Measurements from ENCODE around the gene SOX18. TPM values are rescaled to one million over a fixed set of nuclear protein-coding genes. Genes with fewer than 3 reads are reported as not detected.

Gene SOX18
- total RNA-seq, 4 donors from 2014 or later, result 7.5 to 16.9 (median 10.6) TPM

DNA sequence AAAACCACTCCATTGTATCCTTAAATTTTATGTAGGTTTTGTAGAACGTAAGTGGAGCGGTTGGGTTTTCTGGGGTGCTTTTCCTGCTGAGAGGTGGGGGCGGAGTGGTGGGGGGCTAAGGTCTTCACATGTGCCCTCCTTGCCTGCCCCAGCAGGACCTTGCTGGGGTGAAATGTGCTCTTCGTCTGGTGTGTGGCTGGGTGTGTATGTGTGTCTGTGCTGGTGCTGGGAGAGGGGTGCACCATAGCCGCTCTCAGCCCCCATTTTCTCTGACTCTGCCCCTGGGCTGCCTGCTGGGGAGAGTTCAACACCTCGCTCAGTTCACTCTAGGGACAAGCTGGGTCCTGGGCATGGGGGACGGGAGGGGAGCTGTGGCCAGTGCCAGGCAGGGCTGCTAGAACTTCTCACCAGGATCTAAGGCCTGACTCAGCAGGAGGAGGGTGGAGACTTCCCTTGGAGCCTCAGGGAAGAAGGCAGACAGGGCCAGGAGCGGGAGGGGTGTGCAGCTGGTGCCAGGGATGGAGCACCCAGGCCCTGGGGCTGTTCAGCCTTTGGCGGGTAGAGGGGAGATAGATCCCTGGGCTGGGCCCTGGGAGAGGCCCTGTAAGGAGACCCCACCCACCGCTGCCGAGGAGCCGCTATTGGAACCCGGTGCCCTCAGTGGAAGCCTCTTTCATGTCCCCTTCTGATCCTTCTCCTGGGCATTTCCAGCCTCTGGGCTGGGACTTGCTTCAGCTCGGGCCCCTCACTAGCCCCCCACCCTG lies 4.8 kb downstream of the SOX18 start:
- Histone ChIP-seq H3K27ac (peak overlapping the region in 1 of 3 donors; percentile 24), H3K36me3 (peaks cover 4% of the 10 kb centered on the region in 2 donors), H3K9me3 (no peaks in the 10 kb centered on the region), H3K4me1 (peaks cover 1 to 34% of the 10 kb centered on the region in 2 donors), H3K27me3 (peaks cover 1% of the 10 kb centered on the region), H3K4me3 (replicated peaks in 1 of 3) (no peak overlapping the region)
- WGBS, 2 donors, result 59 to 65% methylated on average over 6 to 14 of the region's 14 CpGs
- TF ChIP-seq, protein P1, sequence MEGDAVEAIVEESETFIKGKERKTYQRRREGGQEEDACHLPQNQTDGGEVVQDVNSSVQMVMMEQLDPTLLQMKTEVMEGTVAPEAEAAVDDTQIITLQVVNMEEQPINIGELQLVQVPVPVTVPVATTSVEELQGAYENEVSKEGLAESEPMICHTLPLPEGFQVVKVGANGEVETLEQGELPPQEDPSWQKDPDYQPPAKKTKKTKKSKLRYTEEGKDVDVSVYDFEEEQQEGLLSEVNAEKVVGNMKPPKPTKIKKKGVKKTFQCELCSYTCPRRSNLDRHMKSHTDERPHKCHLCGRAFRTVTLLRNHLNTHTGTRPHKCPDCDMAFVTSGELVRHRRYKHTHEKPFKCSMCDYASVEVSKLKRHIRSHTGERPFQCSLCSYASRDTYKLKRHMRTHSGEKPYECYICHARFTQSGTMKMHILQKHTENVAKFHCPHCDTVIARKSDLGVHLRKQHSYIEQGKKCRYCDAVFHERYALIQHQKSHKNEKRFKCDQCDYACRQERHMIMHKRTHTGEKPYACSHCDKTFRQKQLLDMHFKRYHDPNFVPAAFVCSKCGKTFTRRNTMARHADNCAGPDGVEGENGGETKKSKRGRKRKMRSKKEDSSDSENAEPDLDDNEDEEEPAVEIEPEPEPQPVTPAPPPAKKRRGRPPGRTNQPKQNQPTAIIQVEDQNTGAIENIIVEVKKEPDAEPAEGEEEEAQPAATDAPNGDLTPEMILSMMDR (IDR thresholded peaks at IDR 0.05), result no peak
- no peak for TF ChIP-seq POLR2A (IDR thresholded peaks at IDR 0.05)
- intact Hi-C loops (cut with DNase I), result no loop called here
- DNase-seq, result no peak

DNA sequence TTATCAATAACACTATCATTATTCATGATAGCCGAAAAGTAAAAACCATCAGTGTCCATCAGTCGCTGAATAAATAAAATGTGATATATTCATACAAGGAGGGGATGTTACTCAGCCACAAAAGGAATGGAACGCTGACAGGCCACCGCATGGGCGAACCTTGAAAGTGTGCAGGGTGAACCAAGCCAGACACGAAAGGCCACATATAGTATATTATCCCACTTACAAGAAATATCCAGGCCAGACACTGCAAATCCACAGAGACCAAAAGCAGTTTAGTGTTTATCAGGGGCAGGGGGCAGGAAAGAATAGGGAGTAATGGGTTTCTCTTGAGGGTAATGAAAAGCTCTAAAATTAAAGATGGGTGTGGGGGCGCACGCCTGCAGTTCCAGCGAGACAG lies 5.7 kb downstream of the SOX18 start:
- H3K27me3 ChIP-seq, result no peaks in the 10 kb centered on the region
- TF ChIP-seq, protein P1 (IDR thresholded peaks at IDR 0.05), result no peak
- TF ChIP-seq POLR2A (IDR thresholded peaks at IDR 0.05), result no peak

DNA sequence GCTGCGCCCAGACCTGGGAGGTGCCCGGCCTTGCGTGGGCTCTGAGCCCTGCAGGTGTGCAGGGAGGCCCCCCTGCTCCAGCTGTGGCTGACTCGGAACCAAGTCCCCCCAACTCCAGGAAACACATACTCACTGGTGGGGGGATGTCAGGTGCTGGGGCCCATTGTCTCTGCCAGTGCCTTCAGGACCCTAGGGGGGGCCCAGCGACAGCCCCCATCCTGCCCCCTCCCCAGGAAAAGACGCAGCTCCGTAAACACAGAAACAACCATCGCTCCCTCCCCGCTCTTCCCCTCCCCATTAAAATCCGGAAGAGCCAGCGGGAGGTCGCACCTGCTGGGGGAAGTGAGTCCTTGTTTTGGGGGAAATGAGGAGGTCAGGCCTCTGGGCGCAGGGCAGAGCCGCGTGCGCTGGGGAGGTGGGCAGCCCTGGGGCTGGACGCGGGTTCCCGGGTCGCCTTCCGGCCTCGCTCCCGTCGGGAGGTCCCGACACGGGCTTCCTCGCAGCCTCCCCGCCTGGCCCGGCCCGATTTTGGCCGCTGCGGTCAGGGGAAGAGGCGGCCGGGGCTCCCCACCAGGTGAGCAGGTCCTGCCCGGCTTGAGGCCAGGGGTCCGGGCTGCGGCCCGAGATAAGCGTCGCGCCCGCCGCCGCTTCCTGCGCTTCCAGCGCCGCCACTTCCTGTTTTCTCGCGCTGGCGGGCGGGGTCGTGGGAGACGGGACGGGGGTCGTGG lies 7.2 kb downstream of the SOX18 start:
- WGBS, 2 donors, result 1 to 5% methylated on average over 13 to 23 of the region's 55 CpGs
- Histone ChIP-seq H3K27ac (peak overlapping the region in 2 of 3 donors; percentile 18 to 67), H3K27me3 (no peaks in the 10 kb centered on the region), H3K36me3 (no peaks in the 10 kb centered on the region), H3K4me1 (peaks cover 7 to 48% of the 10 kb centered on the region in 2 donors), H3K4me3 (replicated peaks in 1 of 3) (peak overlapping the region in 1 of 3 donors; percentile 21), H3K9me3 (no peaks in the 10 kb centered on the region)
- DNase-seq, result no peak
- TF ChIP-seq, protein P1 (IDR thresholded peaks at IDR 0.05), result no peak
- no peak for TF ChIP-seq POLR2A (IDR thresholded peaks at IDR 0.05)
- intact Hi-C loops (cut with DNase I), result no loop called here

More for the DNA sequence above, 5.7 kb downstream of the SOX18 start:
- H3K4me3 ChIP-seq (replicated peaks in 1 of 3), result no peak overlapping the region
- H3K4me1 ChIP-seq, result peaks cover under 1 to 38% of the 10 kb centered on the region in 2 donors
- intact Hi-C loops (cut with DNase I), result no loop called here
- no peak for DNase-seq
- peaks cover 4% of the 10 kb centered on the region in 2 donors for H3K36me3 ChIP-seq
- WGBS, 2 donors, result 86% methylated on average over 9 of the region's 9 CpGs
- no peak overlapping the region for H3K27ac ChIP-seq
- no peaks in the 10 kb centered on the region for H3K9me3 ChIP-seq

DNA sequence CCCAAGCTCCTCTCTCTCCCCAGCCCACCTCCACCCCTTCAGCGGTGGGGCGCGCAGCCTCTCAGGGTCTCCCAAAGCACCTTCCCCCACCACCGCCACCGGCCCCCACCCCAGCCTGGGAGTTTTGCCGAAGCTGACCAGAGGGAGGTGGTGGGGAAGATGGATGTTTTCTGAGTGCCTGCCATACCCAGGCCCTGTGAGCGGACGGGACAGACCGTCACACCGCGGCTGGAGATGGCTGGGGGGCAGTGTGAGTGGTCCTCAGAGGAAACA lies 7.7 kb downstream of the SOX18 start:
- 23 to 28% methylated on average over 6 to 8 of the region's 11 CpGs for WGBS, 2 donors
- no peak for TF ChIP-seq POLR2A (IDR thresholded peaks at IDR 0.05)
- TF ChIP-seq, protein P1 (IDR thresholded peaks at IDR 0.05), result no peak
- Histone ChIP-seq H3K36me3 (no peaks in the 10 kb centered on the region), H3K27me3 (no peaks in the 10 kb centered on the region), H3K27ac (peak overlapping the region in 1 of 3 donors; percentile 67), H3K9me3 (no peaks in the 10 kb centered on the region), H3K4me1 (peaks cover 7 to 49% of the 10 kb centered on the region in 2 donors), H3K4me3 (replicated peaks in 1 of 3) (no peak overlapping the region)
- intact Hi-C loops (cut with DNase I), result no loop called here
- DNase-seq, result no peak

Measured in thyroid gland (tissue), 4 donors.